HG02763 (cell line): ENCODE results near the gene TNFRSF6B.

Experiments
- ATAC-seq: cut with Tn5 transposase; IDR thresholded peaks from one replicate; pipeline ENCODE4 v1.9.1; 2021; ENCODE audit warnings: mild to moderate bottlenecking, moderate library complexity; ENCODE audit not compliant: unreplicated experiment

Gene TNFRSF6B

DNA sequence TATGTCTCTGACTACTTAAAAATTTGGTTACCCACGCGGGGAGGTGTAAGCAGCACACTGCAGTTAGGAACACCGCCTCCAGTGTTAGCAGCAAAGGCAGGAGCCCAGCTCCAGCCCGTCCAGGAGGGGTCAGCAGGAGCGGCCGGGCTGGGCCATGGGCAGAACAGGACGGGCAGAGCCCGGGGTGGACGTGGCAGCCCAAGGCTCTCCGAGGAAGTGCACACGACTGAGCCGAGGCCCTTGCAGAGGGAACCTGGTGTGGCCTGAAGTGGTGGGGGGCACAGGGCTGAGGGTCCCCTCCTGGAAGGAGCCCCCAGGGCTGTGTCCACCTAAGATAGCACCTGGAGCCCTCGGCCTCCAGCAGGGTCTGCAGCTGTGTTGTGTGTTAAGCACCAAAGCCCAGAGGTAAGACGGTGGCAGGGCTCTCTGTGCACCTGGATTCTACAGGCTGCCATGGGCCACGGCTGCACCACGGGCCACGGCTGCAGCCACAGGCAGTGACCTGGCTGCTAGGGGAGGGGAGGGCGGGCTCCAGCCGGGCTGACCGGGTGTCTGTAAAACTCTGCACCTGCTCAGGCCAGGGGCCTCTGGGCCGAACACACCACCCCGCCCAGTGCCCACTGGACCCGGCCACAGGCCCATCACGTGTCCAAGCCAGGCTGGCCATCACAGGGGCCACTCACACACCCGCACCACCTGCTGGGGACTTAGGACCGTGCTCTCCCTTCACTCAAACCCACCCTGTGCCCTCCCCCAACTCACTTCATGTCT, 49.7 kb downstream of the TNFRSF6B start:
- no peak for ATAC-seq

DNA sequence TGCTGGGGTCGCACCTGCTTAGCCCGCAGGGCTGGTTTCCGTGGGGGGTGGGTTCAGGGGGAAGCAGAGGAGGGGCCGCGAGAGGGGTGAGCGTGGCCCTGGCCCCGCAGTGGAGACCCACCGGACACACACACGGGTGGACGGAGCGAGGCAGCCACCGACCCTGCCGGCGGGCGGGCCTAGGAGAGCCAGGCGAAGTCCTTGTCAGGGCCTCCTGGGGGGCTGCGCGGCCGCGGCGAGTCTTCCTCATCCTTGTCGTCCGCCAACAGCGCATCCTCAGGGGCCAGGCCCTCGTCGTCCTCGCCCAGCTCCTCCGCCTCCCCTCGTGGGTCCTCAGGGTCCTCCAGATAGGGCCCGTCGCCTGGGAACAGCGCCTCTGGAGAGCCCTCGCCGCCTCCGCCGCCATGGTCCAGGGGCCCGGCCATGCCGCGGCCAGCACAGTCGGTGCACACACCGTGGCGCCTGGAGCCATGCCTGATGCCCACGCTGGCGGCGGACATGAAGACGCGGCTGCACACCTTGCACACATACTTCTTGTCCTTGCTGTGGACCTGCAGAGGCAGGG, 50.4 kb downstream of the TNFRSF6B start:
- no peak for ATAC-seq

DNA sequence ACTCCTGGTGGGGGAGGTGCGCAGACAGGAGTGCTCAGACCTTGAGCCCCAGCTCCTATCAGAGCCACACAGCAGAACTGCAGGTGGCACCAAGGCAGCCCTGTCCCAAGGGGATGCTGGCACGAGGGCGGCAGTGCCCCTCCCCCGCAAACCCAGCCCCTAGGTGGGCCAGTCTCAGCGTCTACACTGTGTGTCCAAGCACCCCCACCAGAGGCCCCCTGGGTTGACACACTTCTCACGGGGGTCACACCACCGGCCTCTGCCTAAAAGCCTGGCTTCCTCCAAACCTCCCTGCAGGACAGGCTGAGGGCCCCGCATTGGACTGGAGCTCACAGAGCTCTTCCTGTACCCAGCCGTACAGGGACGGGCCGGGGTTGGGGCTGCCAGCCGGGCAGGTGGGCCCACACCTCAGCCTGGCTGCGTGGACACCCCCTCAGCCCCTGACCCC, 51.2 kb downstream of the TNFRSF6B start:
- ATAC-seq, result no peak
